Activated T-helper 1 cell treated with anti-CD3 and anti-CD28 coated beads, Interleukin-2, amount 50 U/mL, for 16 hours (primary cell): Measurements from ENCODE around the gene CNTNAP2.
"Not testable (repeated sequence)": the region's sequence is repeated elsewhere in the genome, so short reads cannot be mapped to it uniquely, and the experiment has no call there.

Source experiments
- DNase-seq, 2 donors: peaks; one replicate each; pipeline ENCODE4 v3.0.0-alpha.2; 2020; ENCODE audit warnings: low read depth in 1 of 2, low spot score in 1 of 2

CNTNAP2 gene

DNA sequence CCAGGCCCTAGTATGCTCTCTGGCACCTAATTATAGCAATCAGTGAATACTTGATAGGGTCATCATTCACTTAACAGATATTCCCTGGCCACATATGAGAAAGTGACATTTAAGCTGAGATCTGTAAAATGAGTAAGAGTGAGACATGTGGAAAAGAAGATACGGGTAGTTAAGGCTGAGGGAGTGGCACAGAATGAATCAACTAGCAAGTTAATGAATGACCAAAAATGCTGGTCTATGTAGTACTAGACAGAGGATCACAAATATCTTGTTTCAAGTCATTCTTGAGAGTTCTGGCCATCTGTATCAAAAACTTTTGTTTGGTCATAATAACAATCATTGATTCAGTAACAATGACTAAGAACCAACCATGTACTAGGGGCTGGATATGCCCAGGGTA lies 954.9 kb downstream of the CNTNAP2 start:
- no peak for DNase-seq

DNA sequence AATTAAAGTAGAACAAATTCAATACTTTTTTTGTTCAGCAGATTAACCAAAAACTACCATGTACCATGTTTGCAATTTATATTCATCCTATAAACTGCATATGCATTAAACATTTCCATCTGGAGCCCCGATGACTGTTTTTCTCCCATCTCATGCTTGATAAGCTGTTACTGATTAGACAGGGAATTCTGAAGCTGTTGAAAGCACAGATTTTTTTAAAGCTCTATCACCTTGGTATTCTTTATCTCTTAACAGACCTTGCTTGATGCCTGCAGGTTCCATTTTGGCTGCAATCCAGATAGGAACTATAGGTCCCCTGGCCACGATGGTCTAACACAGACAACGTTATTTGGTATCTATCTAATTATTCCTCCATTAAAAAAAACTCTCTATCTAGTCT lies 961.7 kb downstream of the CNTNAP2 start:
- no peak for DNase-seq

DNA sequence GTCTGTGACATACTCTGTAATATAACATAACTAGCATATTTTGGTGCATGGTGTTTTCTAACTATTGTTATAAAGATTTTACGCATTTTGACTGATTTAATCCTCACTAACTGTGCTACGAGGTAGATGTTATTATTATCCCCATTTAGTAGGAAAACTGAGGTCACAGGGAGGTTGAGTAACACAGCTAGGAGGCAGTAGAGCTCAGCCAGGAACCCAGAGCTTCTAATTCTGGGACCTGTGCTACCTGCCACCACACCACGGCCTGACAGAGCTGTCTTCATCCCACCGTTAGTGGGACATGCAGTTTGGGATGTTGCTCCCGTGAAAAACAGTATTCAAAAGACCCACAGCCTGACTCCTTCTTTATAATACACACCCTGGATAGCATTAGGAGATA lies 962.5 kb downstream of the CNTNAP2 start:
- DNase-seq: no peak

DNA sequence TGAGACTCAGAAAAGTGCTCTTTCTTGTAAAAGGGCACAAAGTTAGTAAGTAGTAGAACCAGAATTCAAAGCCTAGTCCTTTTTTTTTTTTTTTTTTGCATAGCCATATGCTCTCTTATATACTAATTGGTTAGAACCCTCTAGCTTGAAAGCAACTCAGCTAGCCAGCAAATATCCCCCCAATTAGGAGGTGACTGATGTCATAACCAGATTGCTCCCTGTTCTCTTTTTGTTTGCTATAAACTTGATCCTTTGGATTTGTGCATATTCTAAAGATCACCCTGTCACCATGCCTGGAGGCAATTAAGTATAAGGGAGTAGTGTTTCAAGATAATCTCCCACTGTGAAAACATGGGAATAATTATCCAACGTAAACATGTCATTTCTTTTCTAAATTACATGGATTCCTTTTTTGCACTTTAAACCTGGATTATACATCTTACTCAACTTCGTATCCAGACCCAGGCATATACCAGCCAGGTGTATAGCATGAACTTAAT lies 963.4 kb downstream of the CNTNAP2 start:
- no peak for DNase-seq

DNA sequence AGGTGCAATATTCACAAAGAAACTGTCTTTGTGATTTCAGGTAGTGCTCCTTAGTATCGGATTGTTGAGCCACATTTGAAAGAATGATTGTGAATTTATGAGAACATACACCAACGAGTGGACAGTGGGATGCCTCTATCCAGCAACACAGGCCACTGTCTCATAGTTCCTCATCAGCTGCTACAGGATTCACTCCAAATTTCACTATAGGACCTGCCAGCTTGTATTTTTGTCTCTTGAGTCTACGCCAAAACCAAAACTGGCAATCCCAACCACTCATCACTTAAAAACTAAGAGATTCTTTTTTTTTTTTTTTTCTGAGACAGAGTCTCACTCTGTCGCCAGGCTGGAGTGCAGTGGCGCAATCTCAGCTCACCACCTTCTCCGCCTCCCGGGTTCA lies 964.5 kb downstream of the CNTNAP2 start:
- DNase-seq: no peak

DNA sequence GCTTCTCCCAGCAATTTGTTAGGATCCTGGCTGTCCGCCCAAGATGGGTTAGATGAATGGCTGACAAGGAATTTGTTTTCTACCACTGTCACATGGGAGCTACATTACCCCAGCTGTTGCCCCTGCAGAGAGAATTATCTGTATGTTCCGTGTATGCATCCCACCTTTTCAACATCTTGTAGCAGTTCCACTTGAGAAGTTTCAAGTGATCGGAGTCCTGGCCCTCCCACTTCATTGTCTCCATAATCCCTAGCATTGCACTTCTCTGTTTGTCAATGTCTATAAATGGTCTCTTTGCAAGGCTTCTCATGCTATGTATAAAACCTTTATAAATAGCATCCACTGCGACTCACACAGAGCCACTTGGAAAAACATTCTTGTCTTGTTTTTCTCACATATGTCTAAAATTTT lies 972.5 kb downstream of the CNTNAP2 start:
- no peak for DNase-seq

DNA sequence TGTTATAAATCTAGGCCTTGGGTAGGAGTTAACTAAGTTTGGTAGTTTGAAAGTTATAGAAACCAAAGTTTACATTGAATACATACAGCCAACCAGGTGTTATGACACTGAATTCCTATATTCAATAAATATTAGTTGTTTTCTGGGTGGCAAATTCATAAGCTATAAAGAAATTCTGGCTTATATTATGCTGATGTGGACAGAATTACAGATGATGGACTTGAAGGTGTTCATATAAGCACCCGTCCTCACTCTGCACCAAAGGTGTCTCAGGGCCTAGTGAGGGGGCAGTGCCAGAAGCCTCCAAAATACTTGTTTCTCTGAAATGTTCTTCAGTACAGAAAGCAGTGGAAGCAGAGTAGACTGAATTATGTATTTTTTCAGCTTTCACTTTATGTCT lies 973.0 kb downstream of the CNTNAP2 start:
- no peak for DNase-seq

DNA sequence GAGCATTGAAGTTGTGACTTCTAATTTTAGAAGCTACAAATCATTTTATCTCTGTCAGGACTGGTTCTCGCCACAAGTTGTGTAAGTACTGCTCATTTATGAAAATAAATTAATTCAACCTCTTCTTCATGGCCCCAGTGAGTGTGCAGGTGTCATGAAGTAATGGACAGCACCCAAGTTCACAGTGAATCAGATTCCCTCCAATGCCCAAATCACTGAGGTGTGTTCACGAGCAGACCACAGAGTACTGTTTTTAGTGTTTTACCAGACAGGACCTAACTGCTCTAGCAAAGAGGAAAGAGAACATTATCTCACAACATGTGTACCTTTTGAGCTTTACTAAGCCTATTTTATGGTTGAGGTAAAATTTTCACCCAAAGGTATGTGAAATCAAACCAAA lies 980.0 kb downstream of the CNTNAP2 start:
- no peak for DNase-seq

DNA sequence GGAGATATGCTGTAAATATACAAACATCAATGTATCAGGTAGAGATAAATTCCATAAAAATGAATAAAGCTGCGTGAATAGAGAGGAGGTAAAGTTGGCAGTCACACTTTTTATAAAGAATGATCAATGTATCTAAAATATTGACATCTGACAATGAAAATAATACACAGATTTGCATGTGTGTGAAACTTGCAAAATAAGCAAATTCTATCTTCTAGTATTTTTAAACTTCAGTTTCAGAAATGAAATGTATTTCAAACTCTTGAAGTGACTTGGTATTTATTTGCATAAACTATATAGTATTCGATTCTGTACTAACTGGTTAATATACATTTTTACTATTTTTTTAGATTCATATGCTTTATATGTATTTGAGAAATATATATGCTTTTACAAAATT lies 986.6 kb downstream of the CNTNAP2 start:
- no peak for DNase-seq

DNA sequence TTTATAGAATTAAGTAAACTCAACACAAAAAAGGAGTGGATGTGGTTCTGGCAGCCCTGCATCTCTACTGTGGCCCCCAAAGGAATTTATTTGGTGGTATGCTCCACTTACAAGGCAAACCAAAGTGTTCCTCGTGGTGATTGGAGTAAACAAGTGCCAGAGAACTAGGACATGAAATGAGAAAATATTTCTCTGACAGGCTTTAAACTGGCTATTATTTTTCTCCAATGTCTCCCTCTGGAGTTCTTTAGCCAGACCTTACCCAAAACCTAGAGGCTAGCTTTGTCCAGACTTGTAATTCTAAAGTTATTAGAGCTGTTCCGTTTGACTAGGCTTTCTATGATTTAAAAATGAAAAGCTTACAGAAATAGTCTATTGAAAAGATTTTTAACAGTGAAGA lies 990.1 kb downstream of the CNTNAP2 start:
- no peak for DNase-seq

DNA sequence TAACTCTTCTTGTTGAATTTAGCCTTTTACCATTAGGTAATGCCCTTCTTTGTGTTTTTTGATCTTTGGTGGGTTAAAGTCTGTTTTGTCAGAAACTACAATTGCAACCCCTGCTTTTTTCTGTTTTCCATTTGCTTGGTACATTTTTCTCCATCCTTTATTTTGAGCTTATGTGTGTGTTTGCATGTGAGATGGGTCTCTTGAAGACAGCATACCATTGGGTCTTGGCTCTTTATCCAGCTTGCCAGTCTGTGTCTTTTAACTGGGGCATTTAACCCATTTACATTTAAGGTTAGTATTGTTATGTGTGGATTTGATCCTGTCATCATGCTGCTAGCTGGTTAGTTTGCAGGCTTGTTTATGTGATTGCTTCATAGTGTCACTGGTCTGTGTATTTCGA lies 997.9 kb downstream of the CNTNAP2 start:
- not testable (repeated sequence) for DNase-seq

DNA sequence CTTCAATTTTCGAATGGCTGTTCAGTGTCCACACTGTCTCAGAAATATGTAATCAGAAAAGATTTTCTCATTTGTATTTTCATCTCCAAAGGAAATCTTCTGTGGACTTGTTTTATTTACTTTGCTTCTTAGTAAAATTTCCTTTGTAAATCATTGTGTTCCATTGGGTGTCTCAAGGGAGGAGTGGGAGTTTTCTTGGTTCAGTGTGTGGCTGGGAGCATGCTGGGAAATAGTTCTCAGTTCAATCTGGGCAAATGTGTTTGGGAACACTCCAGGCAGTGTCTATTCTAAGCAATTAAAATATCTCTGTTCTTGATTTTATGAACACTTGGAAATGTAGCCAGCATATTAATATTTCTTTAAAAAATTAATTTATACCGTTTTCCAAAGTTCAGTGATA lies 1019.8 kb downstream of the CNTNAP2 start:
- DNase-seq: no peak

DNA sequence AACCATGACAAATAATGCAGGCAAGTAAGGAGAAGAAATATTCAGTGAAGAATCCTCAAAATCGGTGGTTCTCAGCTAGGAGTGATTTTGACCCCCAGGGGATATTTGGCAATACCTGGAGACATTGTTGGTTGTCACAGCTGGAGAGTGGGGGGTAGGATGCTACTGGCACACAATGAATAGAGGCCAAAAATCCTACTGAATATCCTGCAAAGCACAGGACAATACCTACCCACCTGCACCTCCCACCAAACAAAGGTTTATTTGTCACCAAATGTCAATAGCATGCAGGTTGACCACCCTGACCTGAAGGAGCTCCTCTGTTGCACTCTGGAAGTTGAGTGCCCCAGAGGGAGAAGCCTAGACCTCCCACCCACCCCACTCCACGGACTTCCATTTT lies 1028.6 kb downstream of the CNTNAP2 start:
- DNase-seq: no peak

DNA sequence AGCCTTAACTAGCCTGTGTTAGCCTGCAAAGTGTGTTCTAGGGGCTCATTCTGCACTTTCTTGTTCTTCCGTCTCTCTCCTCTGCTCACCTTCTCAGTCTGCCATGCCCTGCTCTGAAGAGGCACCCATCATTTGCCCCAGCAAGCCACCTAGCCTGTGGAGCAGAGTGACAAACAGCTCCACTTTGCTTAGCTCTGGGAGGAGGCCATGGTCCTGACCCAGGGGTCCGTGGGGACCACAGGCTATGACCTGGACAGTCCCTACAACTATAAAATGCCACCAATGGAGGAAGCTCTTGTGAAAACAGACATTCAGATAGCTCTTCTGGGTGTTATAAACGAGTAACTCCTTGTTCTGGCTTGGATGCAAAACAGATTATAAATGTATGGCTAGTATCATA lies 1029.6 kb downstream of the CNTNAP2 start:
- no peak for DNase-seq

DNA sequence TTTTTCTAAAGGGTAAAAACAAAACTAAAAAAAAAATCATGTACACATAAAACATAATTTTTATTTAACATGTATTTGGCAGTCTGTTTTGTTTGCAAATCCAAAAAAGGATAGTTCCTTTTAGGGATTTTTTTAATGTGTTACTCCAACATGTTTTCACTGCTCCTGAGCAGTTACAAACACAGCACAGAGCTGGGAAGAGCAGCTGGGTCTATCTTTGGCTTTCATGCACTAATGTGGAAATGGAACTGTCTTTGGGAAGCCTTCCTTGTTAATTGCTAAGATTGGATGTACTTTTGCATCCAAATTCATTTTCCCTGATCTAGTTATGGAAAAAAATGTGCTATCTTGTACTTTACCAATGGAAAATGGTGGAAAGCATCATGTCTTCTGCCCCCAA lies 1035.1 kb downstream of the CNTNAP2 start:
- no peak for DNase-seq

DNA sequence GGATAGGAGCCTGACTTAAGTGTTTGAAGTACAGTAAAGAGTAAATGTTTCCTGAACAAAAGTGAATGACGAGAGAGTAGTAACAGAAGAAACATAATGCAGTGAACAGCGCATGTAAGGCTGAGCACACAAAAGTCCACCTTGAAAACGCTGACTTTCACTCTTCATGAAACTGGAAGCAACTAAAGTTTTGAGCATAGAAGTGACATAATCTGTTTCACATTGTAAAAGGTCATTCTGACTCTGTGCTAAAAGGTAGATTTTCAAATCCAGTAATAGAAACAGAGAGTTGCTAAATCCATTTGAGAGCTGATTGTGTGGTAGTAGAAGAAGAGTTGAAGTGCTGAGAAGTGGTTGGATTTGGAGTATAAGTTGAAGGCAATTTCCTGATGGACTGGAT lies 1037.0 kb downstream of the CNTNAP2 start:
- DNase-seq: no peak

DNA sequence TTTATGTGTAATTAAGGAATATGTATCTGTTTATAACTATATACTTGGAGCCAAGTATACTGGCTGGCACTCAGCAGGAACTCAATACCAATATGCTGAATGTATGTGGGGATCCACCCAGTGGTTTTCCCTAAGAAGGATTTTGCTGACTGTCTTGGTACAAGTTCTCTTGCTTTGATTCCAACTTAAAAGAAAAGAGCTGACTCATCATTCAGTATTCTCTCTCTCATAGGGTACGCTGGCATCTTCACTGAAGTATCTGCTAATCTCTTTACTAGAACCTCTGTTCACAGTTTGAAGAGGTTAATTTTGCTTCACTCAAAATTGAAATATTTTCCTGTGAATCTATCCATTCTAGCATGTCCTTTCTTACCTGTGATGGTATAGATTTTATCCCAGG lies 1044.8 kb downstream of the CNTNAP2 start:
- DNase-seq: no peak

DNA sequence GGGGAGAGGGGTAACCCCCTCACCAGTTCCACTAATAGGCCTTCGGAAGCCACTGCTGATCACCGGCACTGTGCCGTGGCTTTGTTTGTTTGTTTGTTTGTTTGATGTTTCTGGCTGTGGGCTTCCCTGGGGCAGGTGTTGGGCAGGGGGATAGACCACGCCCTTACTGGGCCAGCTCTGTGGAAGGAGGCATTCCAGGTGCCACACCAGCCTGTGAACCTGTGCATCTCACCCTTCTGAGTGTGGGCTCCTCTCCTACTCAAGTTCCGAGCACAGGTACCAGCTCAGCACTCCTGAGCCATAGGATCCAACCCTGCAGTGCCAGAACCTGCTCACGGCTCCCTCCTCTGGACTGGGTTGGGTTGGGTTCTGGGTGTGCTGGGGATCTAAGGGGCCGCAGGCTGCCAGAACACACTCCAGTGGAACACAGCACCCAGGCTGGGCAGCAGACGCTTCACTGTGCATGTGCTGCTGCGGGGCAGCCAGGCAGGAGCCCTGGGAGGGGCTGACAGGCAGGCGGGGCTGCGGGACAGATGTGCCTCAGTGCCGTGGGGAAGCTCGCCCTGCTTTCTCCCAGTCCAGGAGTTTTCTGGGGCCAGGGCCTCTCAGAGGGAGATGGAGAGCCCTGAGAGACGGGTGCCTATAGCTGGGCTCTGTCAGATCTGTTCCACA lies 1053.9 kb downstream of the CNTNAP2 start:
- no peak for DNase-seq

DNA sequence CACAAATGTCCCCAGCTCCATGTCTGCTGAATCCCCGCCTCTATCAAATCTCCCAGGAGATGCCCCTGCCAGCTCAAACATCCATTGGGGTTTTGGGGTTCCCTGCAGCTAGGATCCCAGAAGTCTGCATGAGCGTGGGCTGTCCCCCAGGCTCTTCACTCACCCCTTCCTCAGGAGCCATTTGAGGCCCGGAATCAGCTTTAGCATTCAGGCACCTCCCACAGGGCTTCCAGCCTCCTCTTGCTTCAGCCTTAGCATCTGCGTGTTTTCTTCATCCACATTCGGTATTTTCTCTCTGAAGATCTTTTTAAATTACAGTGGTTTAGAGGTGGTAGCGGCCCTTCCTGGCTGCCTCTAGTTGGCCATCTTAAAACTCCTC lies 1054.4 kb downstream of the CNTNAP2 start:
- no peak for DNase-seq

DNA sequence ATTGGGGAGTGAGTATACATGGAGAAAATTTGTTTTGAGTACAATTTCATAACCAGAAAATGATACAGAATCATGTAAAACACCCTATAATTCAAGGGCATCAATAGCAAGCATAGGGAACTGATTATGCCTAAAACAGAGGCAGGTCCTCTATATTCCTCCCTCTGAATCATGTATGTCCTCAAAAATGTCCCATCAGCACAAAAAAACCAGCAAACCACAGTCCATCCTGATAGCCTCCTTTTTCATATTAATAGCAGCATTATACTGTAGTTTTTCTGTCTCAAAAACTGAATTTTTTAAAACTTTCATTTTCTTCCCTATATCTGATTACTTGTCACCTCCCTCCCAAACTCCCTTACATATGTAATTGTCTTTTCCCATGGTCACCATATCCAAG lies 1057.3 kb downstream of the CNTNAP2 start:
- DNase-seq: no peak

DNA sequence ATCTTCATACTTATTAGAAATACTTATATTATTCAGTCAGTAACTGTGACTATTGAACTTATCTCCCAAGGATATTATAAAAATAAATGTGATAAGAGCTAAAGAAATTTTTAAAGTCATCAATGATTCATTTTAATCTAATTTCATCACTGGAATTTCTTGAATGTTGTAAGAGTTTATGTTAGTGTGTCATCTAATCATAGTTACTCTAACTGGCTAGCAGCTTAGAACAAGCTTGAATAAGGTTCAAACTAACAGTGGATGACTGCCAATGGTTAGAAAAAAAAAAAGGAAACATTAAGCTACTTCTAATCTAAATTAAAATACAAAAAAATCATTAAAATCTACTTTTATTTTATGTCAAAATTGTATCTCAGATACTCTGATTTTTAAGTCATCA lies 1066.3 kb downstream of the CNTNAP2 start:
- DNase-seq: no peak

DNA sequence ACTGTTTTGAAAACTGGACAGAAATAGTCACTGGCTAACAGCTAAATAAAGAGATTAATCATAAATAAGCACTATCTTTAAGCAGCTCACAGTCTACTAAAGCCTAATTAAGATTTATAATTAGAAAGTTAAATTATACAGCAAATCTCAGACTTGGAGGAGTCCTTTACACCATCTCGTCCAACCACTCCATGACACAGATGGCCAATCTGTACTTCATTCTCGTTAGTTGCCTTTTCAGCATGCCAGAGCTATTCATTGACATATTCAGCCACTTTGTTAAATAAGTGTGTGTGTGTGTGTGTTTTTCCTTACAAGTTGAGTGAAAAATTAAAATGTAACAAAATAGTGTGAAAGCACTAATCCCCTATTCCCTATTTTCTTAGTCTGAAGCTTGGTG lies 1066.7 kb downstream of the CNTNAP2 start:
- no peak for DNase-seq

DNA sequence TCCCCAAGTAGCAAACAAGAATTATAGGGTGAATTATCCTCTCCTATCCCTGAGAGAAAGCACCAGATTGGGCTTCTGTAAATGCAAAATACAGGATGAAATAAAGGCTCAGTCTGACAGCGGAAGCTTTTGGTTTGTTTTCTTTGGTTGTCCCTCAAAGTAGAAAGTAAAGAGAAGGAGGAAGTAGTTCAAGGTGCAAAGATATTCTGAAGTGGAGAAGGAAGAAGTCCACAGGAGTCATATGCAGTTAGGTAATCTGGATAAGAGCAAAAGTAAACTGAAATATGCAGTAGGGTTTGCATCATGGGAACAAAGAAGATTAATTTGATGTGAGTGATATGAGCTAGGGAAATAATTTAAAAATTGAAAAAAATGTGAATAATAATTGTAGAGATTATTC lies 1071.9 kb downstream of the CNTNAP2 start:
- no peak for DNase-seq

DNA sequence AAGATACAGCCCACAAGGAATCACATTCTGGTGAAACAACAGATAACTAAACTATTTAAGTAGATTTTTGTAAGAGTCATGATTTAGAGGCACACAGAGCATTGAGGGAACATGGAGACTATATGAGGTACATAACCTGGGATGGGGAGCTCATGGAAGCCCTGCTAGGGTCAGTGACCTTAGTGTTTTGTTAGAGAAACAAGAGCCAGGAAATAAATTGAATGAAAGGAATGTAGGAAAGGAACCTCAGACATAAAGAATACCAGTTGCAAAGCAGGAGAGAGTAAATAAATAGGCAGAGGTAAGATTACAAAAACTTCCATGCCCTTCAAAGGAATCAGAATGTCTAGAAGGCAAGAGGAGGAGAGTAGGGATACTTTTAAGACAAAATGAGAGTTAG lies 1076.9 kb downstream of the CNTNAP2 start:
- no peak for DNase-seq
